IPS DF 4.7 (cell line): ENCODE data around the gene TNFAIP8L1.

Source experiments
- DNase-seq: peaks from one replicate; pipeline ENCODE4 v3.0.0-alpha.2; 2013; ENCODE audit warnings: low spot score; ENCODE audit errors: extremely low read depth

Gene TNFAIP8L1

DNA sequence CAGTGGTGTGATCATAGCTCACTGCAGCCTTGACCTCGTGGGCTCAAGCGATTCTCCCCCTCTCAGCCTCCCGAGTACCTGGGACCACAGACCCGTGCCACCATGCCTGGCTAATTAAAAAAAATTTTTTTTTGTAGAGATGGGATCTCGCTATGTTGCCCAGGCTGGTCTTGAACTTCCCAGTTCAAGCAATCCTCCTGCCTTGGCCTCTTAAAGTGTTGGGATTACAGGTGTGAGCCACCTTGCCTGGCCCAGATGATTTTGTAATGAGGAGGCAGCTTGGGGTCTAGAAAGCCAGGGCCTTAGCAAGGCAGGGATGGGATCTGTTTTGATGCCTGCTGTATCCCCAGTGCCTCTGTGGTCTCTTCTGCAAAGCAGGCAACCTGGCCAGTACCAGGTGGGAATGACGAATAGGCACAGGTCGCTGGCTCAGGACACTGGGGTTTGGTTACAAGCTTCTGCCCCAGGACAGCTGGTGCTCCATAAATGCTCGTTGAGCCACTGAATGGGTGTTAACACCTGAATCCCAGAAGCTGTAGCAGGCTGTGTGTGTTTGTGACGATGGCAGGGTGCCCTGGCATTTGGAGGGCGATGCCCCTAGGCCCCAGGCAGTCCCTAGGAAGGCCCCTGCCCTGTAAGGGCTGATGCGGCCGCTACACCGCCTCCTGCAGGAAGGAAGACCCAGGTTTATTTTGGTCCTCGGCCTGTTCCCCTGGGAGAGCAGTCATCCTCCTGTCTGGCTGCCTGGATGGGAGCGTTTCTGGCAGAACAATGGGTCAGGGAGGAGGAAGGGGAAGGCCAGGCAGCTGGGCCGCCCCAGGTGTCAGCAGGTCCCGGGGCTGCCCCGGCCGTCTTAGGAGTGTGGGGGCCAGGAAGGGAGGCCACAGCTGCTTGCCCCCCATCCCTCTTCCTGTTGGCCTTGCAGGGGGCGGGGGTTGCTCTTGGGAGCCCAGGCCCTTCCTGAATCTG, 8.6 kb downstream of the TNFAIP8L1 start:
- DNase-seq: no peak

DNA sequence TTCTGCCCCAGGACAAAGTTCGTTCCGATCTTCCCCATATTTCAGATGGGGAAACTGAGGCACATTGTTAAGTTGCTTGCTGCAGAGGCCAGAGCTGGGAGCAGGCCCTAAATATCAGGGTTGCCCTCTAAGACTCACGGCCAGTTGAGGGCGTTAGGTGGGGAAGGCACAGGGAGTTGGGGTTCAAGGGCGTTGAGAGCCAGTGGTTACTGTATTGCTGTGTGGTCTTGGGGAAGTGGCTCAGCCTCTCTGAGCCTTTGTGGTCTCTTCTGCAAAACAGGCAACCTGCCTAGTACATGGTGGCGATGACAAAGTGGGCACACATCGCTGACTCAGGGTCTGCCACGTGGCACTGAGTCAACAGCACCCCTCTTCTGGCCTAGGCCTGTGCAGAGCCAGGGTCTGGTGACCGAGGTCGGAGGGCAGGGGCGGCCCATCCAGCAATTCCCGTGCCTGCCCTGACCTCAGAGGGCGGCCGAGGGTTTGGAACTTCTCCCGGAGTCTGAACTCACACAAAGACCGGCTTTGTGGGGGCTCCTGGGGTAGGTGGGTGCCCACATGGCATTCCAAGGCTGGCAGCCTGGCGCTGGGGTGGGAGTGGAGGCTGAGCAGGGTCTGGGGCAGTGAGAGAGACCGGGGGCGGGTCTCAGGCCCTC, 10.2 kb downstream of the TNFAIP8L1 start:
- no peak for DNase-seq

DNA sequence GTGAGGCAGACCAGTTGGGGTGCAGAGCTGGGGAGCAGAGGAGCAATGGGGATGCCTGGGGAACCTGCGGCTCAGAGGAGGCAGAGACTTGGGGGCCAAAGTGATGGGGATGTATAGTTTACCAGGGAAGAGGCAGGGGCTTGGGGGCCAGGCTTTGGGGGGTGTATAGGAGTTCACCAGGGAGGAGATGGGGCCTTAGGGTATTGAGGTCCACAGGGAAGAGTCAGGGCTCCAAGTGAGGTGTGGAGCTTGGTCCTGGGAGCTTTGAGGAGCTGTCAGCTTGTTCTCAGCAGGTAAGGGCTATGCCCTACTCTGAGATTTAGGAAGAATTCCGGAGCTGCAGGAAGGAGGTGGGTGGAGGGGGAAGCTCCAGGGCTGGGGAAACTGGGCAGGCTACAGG, 10.8 kb downstream of the TNFAIP8L1 start:
- no peak for DNase-seq

DNA sequence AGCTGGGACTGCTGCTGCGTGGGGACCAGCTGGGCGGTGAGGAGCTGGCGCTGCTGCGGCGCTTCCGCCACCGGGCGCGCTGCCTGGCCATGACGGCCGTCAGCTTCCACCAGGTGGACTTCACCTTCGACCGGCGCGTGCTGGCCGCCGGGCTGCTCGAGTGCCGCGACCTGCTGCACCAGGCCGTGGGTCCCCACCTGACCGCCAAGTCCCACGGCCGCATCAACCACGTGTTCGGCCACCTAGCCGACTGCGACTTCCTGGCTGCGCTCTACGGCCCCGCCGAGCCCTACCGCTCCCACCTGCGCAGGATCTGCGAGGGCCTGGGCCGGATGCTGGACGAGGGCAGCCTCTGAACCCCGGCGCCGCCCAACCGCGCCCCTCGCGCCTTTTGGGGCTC, 12.8 kb downstream of the TNFAIP8L1 start:
- DNase-seq: no peak

DNA sequence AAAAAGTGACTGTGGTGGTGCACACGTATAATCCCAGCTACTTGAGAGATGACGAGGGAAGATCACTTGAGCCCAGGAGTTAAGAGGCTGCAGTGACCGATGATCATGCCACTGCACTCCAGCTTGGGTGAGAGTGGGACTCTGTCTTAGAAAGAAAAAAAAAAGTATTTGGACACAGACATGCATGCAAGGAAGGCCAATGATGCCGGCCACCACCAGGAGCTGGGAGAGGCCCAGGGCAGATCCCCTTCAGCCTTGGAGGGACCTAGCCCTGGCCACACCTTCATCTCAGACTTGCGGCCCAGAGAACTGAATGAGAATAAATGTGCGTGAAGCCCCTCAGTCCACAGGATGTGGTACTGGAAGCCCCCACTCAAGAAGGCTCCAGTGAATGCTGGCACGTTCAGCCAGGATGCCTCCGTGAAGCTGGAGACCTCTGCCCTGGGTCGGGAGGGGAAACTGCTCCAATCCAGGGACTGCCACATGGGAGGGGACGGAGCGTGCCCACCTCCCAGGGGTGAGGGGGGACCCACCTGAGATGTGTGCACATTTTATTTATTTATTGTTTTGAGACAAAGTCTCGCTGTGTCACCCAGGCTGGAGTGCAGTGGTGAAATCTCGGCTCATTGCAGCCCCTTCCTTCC, 14.6 kb downstream of the TNFAIP8L1 start:
- DNase-seq: no peak

DNA sequence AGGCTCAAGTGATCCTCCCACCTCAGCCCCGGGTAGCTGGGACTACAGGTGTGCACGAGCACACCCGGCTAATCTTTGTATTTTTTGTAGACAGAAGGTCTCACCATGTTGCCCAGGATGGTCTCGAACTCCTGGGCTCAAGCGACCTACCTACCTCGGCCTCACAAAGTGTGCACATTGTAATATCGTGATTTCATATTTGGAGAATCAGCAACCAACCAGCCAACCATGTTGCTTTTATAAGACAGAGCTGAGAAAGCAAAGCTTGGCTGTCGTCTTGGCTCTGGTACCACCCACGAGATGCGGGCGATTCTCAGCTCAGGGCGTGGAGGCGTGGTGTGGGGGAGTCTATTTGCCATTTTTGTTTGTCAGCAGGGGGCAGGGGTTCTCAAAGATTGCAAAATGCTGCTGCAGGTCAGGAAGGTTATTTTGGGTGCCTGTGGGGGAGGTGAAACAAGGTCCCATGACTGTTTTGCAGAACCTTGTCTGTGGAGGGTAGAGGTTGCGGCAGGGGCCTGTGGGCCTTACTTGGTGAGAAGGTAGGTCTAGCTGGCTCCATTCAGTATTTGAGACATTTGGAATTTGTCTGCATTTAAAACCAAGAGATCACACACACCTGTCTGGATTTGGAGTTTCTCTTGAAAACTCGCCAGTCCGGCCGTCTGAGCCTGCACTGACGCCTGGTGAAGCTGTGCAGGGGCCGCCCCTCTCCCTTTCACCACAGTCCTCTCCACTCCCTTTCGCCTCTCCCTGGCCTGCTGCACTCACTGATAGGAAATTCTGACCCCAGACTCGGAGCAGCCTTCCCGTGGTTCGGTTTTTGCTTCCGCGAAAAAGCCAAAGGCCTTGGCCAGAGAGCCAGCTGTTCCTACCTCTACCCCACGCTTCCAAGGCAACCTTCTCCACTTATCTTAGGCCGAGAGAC, 15.4 kb downstream of the TNFAIP8L1 start:
- no peak for DNase-seq

DNA sequence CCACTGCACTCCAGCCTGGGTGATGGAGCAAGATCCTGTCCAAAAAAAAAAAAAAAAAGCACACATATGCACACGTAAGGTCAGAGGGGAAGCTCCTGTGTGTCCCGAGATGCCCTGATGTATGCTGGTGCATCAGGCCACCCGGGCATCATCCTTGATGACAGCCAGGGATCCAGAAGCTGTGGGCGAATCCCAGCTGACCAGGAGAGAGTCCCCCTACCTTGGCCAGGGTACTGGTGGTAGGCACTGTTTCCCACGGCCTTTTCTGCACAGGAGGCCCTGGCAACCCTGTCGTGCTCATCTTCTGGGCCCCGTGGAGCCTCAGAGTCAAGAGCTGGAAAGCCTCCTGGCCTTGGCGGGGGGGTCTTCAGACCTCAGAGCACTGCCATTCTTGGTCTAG, 16.8 kb downstream of the TNFAIP8L1 start:
- no peak for DNase-seq

DNA sequence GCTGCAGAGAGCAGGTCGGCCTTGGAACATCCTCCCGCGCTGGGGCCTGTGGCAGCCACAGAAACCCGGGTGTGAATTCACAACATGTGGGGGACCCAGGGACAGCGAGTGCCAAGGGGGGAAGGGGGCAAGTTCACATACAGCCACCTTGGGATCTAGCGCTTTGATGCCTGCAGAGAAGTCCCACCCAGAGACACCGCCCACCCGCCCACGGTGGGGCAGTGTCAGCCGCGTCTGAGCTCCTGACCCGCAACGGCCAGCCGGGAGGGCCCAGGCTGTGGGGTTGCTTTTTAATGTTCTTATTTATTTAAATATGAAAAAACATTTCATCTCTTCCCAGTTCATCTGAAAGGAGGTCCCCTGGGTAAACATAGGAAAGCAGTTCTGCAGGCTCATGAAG, 17.9 kb downstream of the TNFAIP8L1 start:
- DNase-seq: no peak

DNA sequence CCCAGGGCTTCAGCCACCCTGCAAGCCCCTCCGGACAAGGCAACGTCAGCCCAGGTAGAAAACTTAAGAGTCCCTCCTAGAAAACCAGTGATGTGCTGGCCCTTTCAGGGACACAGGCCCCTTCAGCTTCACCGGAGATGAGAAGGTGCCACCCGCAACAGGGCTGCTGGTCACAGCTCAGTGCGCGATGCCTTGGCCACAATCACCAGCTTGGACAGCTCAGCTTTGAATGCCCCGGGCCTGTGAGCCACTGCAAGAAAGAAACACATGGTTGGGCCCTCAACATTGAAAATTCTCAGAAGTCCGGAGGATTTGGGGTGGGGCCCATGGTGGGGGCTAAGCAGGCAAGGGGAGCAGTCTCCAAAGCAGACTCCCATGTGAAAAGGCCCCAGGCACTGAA, 18.5 kb downstream of the TNFAIP8L1 start:
- DNase-seq: no peak

DNA sequence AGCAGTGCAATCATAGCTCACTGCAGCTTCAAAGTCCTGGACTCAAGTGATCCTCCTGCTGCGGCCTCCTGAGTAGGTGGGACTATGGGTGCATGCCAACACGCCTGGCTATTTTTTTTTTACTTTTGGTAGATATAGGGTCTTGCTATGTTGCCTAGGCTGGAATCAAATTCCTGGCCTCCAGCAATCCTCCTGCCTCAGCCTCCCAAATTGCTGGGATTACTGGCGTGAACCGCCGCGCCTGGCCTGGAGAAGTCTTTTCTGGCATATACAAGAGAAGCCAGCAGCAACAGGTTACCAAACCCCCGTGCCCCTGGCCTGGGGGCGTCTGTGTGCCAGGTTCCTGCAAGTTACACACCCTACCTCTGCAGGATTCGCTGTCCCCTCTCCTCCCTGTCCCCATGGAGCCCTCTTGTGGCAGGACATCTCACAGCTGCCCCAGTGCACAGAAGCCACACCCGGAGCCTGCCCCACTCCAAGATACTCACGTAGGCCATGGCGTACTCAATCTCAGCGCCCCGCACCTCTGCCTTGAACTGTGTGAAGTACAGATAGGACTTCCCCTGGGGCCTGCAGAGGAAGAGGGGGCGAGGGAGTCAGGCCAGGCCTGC, 21.0 kb downstream of the TNFAIP8L1 start:
- no peak for DNase-seq

DNA sequence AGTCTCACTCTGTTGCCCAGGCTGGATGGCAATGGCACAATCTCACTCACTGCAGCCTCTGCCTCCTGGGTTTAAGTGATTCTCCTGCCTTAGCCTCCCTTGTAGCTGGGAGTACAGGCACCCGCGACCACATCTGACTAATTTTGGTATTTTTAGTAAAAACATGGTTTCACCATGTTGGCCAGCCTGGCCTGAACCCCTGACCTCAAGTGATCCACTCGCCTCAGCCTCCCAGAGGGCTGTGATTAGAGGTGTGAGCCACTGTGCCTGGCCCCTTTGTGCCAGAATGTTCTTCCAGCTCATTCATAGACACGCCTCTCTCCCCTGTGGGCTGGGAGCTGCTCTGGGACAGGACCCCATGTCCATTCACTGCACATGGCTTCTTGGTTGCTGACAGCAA, 21.7 kb downstream of the TNFAIP8L1 start:
- no peak for DNase-seq

DNA sequence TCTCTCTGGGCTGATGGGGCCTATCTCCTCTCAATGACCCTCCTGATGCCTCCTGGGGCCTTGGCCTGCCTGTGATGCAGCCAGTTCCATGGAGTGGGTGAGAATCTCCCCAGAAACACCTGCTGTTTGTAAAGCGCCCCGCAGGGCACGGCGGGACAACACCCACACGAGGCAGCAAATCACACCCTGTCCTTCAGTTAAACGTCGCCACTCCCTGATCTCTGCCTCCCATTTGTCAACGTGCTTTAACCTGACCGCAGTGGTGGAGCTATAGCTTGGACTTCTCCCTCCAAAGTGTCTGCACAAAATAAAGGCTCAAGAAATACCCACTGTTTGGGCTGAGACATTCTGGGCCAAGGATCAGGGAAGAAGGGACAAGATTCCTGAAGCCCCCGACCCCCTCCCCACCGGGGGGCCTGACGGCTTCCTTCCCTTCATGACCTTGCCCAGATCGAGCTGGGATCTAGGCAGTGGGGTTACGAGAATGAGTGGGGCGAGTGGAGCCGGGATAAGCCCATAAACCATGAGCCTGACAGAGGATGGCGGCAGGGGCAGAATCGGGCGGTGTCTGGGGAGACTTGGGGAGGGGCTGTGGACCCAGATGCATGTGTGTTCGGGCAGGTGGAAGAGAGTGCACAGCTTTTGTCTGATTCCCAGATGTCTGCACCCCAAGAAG, 22.8 kb downstream of the TNFAIP8L1 start:
- no peak for DNase-seq

DNA sequence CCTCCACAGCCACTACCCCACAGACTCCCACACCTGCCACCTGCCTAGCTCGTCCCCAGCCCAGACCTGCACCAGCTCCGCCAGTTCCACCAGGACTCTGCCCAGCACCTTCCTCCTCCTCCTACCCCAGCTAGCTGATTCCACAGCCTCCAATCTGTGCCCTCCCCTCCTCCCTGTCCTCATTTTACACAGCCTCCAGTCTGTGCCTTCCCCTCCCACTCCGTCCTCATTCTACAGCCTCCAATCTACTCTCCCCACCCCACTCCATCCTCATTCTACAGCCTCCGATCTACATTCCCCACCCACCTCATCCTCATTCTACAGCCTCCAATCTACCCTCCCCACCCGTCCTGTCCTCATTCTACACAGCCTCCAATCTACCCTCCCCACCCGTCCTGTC, 23.5 kb downstream of the TNFAIP8L1 start:
- DNase-seq: no peak

DNA sequence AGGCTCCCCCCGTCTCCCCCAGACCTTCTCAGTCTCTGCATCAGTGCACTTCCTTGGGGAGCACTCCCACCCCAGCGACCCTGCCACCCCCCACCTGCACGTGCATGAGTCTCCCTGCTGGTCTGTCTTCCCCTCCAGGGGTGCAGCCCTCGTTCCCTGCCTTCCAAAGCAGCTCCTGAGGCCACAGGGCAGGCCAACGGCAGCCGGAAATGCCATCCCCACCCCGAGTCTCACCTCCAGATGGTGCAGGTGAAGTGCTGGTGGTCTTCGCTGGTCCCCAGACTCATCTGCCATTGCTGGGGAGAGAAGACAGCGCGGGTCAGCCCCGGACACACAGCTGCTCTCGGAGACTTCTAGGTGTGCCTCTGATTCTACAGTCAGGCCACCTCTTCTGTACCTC, 25.3 kb downstream of the TNFAIP8L1 start:
- DNase-seq: no peak

DNA sequence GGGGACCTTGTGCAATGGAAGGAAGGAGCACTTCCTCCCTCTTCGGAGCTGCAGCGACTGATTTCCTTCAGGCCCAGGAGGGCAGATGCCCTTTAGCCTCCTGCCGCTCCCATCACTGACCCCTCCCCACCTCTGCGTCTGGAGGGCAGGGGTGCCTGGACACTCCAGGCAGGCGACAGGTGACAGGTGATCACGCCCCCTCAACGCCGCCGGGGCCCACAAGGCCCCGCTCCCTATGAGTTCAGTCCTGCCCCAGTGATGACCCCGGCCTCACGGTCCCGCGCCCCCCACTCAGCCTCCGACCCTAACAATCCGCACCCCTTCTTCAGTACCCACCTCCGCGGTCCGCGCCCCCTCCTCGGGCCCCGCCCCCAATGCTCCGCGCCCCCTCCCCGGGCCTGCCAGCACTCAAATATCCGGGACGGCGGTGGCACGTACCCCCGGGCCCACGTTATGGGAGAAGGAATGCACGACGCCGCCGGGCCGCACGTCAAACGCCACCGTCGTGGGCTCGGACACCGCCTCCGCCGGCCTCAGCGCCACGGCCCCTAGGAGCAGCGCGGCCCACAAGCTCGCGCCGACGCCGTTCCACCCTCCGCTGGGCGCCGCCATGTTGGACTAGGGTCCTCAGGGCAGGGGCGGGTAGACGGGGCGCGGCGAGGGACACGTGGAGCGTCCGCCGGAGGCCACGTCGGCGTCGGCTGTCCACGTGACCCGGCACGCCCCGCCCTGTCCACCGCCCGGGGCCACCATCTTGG, 30.6 kb downstream of the TNFAIP8L1 start, which contains the start of gene MYDGF:
MYDGF (minus strand) TSS at position 620 of the 758 bp plus-strand sequence; CDS start at position 612, 8 bp downstream.
- DNase-seq: no peak

DNA sequence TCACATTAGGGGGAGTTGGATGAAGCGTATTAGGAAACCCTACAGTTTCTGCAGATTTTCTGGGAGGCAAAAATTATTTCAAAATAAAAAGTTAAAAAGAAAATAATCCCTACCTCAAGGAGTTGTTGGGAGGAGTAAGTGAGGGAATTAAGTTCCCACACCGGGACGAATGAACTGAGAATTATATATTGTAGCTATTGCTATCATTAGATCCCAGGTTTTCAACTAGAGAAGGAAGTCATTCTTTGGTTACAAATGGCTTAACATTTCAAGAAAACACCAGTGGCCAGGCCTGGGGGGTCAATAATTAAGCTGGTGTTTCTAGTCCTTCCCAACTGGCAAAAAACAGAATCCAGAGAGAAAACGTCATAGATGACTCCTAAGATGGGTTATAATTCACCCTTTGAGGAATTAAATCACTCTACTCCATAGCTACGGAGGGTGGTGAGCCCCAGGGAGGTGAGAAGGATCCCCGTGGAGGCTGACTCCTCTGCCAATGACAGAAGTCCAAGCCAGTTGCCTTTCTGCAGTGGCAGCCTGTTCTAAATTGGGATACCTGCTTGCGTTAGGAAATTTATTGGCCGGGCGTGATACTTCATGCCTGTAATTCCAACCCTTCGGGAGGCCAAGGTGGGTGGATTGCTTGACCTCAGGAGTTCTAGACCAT, 32.0 kb downstream of the TNFAIP8L1 start:
- no peak for DNase-seq

DNA sequence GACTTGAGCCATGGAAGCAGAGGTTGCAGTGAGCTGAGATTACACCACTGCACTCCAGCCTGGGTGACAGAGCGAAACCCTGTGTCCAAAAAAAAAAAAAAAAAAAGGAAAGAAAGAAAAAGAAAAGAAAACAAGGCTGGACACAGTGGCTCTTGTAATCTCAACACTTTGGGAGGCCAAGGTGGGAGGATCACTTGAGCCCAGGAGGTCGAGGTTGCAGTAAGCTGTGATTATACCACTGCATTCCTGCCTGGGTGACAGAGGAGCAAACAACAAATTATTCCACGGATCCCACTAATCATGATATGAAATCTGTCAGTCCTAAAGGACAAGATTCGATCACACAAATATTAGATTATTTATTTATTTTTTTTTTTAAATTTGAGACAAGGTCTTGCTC, 33.9 kb downstream of the TNFAIP8L1 start:
- DNase-seq: no peak

DNA sequence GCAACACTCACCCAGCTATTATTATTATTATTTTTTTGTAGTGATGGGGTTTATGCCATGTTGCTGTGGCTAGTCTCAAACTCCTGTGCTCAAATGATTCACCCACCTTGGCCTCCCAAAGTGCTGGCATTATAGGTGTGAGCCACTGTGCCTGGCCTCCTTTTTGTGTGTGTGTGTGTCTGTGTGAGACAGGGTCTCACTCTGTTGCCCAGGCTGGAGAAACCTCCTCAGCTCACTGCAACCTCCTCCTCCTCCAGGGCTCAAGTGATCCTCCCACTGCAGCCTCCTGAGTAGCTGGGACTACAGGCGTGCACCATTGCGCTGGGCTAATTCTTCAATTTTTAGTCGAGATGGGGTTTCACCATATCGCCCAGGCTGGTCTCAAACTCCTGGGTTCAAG, 34.4 kb downstream of the TNFAIP8L1 start:
- no peak for DNase-seq

DNA sequence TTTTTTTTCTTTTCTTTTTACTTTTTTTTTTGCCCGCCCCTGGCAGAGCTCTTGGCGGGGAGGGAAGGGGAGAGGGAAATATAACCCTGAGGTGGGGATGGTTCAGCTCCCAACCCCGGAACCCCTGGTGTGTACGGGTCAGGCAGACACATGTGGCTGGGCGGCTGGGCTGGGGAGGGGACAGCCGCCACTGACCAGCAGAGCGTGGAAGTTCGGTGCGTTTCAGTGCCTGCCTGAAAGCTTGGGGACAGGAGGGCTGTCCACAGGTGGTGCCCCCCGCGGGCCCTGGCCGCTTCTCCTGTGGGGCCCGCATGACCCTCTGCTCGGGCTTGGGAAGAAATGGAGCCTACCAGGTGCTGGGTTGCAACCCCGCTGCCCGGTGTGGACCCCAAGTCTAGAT, 36.0 kb downstream of the TNFAIP8L1 start:
- no peak for DNase-seq
